Endometrium (tissue), 2 donors: ENCODE measurements around the gene C4BPB.

ENCODE experiments used
- FAIRE-seq: peaks from 2 replicates; lab custom pipeline; 2012; peaks lifted over from hg19 to GRCh38; lab: Jason Lieb, UNC
- donor health status: control.
- donor health status: control.

Gene C4BPB

GRCh38 chr1:207059881-207060280, 28.8 kb upstream of the C4BPB start:
- FAIRE-seq: no peak

GRCh38 chr1:207060596-207060995, 28.1 kb upstream of the C4BPB start:
- FAIRE-seq: no peak

GRCh38 chr1:207062058-207062457, 26.6 kb upstream of the C4BPB start:
- no peak for FAIRE-seq

DNA sequence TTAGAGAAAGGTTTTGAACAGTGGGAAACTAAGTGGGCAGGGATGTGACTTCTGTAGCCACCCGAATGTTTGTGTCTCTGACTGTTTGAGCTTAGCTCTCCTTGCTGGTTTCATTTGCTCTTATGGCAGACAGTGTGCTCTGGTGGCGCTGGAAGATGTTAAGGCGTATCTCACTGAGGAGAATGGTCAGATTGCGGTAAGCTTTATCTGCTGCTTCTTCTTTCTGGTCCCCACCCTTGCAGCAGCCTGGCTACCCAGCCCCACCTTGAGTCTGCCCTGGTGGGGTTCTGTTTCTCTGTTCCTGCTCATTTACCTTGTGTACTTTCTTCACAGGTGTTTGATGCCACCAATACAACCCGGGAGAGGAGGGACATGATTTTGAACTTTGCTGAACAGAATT, 25.6 kb upstream of the C4BPB start:
- no peak for FAIRE-seq

DNA sequence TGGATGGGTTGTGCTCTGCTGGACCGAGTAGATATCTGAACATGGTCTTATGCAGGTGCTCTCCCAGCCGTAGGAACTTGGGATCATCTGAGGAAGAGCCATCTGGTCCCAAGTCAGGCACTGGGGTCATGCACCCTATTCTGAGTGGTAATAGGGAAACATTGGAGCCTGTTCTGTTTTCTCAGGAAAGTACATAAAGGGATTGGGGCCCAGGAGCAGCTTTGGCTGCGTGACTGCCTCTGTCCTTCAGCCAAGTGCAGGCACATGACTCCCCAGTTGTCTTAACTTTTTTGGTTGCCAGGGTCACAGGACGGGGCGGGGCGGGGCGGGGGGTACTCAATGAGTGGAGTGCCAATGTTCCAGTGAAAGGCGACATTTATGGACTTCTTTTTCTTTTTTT, 24.1 kb upstream of the C4BPB start:
- FAIRE-seq: no peak

DNA sequence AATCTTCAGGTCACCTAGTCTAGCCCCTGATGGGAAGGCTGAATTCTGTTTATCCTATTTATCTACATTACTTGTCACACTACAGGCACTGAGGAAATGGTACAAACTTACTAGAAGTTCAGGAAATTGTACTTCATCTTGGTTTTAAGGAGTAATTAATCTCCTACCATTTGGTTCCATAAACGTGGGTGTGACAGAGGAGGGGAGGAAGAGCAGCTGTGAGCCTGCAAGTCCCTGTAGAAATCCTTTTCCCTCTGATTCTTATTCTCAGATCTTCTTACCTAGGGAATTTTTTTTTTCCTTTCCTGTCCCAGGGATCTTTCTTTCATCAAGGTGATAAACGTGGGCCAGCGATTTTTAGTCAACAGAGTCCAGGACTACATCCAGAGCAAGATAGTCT, 21.5 kb upstream of the C4BPB start:
- FAIRE-seq: no peak

DNA sequence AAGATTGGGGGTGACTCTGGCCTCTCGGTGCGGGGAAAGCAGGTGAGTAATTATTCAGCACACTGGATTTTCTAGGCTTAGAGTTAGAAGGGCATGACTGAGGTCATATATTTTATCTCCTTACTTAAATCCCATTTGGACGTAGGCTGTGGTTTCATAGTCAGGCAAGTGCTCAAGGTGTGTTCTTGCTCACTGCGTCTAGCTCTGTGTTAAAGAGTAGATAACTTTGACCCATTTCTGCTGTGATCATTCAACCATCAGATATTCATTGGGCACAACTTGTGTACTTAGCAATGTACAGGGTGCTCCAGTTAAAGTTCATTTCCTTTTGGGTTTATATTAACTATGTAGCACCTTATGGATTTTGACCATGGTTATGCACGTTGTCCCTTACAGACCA, 21.0 kb upstream of the C4BPB start:
- FAIRE-seq: no peak

DNA sequence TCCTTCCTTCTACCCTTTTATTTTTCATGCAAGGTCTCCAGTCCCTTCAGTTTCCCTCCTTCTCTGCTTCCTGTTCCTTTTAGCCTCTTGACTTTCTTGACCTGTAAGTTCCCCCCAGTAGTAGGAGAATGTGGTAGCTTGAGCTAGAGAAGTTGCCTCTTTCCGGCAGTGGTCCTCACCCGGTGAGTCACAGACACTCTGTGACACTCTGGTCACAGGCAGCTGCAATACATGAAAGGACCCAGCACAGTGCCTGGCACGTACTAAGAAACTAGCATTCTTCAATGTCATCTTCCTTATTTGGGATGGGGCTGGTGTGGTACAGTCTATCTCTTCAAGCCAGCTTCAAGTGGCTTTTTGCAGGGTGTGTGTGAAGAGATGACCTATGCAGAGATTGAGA, 19.6 kb upstream of the C4BPB start:
- FAIRE-seq: no peak

DNA sequence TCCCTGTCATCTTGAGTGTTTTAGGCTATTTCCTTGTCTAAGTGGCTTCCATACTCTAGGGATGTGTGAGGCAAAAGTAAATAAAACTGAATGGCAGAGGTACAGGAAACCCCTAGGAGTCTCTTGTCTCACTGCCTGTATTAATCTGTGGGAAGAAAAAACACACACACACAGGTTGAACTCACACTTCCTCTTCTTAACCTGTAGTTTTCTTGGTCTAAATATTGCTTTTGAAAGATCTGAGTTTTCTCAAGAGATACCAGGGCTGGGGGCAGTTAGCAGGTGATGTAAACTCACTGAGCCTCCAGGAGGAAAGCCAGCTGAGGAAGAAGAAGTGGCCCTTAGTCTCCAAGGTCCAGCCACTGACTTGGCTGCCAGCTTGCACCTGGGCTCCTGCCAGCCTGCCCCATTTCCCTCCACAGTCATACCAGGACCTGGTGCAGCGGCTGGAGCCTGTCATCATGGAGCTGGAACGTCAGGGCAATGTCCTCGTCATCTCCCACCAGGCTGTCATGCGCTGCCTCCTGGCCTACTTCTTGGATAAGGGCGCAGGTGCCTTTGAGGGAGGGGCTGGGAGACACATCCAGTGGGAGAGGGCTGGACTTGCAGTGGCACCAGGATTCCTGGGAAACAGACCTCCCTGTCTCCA, 18.7 kb upstream of the C4BPB start:
- no peak for FAIRE-seq

- FAIRE-seq: no peak
These were observed 17.8 kb upstream of the C4BPB start for GRCh38 chr1:207070811-207071210.

DNA sequence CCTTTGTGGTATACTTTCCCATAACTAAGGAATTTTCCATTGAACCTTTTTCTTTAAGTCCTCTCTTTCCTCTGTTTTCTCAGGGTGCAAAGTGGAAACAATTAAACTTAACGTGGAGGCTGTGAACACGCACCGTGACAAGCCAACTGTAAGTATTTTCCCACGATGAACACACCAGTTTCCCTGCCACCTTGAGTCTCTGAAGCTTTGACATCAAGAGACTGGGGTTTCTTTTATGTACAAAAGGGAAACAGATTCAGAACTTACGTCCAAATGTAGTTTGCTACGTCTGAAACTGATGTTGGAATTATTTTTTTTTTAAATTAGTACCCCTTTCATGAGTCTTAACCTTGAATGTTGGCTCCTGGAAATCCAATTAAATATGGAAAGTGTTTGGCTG, 17.2 kb upstream of the C4BPB start:
- no peak for FAIRE-seq

- FAIRE-seq: no peak
These were observed 16.4 kb upstream of the C4BPB start for GRCh38 chr1:207072233-207072632.

DNA sequence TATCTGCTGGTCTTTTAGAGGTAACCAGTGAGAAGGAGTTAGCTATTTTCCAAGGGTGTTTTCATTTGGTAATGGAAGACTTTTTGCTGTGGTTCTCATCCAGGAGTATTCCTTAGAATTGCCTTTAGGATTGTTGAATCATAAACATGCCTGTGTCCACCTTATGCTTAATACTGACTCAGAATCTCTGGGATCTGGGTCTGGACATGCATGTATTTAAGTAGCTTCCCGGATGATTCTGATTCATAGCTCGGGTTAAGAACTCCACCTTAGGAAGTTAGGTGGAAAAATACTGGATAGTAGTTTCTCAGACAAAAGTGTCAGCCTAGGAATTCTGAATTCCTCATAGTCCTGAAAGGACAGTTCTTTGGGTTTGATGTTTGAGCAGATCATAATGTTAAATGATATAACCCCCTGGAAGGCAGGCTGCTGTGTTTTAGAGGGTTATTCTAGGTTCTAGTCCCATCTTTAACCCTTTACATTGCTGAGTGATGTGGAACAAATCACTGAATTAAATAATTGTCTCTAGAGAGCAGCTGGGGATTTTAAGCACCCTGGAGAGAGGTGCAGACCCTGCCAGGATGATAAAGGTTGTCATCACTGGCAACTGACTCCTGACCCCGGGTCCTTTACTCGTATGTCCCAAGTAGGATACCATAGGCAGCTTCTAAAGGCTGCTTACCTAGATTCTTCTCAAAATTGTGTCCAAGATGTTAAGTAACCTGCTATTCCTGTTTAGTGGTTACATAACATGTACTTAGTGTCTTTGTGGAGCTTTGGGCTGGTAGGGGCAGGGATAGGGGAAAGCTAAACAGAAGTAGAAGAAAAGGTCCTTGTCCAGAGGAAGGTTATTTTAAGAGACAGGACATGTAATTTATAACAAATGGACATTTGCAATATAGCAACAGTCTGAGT, 14.5 kb upstream of the C4BPB start:
- no peak for FAIRE-seq

GRCh38 chr1:207076181-207076955, 12.3 kb upstream of the C4BPB start:
- FAIRE-seq: no peak

DNA sequence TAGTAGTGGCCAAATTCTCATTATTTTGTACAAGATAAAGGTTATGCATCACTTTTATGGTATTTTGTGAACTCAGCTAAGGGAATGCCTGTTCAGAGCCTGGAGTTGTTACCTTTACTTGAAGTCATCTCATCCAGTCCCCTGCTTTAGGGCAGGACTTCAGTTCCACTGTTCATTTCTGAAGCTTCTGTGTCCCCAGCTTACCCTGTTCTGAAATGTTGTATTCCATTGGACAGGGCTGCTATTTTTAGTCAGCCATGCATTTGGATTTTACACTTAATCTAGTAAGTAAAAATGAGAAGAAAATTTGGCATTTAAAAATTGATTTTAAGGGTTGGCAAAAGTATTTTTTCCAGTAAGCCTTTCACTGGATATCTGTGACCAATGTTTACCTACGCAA, 11.6 kb upstream of the C4BPB start:
- no peak for FAIRE-seq

DNA sequence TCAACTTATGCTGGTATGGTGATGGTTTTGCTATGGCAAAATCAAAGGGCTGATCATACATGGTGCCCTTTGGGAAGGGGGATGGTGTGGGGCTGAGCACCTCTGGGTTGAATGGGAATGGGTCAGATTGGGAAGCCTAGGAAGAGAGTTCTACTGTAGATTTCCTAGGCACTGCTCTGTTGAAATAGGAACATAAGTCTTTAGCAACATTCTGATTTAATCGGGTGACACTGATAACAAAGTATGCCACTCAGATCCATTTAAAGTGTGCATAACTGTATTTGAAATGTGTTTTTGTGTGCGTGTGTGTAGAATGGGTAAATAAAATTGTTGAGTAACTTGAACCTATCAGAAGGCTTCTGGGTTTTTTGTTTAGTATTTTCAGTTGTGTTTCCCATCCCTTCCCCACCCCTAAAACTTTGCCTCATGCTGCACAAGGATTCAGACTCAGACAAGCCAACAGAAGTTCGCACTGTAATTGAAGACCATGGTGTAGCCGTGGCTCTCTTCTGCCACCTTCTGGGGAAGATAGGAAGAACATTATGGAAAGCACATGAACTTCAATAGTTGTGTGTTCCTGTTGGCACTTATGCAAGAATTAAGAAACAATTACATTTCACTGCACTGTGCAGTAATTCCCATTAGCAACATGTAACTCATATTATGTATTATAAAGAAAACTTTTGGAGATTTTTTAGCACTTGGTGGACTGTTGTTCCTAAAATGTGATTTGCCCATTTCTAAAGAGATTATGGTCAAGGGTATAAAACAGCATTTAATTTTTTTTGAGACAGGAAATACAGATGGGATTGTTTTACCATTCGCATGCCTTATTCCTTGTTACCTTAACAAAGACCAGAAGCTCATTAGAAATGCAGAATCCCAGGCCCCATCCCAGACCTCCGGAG, 10.9 kb upstream of the C4BPB start:
- peak; percentile 90 for FAIRE-seq

GRCh38 chr1:207078578-207079132, 10.0 kb upstream of the C4BPB start:
- FAIRE-seq: no peak

DNA sequence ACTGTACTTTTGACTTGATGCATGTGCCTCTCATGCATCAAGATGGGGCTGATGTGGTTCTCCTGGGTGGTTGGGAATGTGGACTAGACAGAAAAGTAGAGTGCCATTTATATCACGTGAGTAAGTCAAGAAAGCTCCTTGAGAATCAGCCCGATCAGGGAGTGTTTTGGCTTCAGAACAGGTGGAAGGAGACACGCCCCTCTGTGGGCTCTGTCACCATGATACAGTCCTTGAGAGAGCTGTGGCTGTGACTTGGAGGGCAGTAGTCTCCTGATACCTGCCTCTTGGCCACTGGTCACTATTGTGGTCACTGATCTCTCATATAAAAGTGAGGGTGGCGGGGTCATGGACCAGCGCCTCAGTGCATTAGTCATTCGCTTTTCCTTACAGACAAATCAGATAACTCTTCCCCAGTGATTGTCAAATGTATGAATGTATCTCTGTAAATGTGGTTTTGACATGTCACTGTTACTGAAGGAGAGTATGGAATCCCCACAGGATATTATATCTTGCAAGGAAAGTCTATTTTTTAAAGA, 8.9 kb upstream of the C4BPB start:
- no peak for FAIRE-seq

DNA sequence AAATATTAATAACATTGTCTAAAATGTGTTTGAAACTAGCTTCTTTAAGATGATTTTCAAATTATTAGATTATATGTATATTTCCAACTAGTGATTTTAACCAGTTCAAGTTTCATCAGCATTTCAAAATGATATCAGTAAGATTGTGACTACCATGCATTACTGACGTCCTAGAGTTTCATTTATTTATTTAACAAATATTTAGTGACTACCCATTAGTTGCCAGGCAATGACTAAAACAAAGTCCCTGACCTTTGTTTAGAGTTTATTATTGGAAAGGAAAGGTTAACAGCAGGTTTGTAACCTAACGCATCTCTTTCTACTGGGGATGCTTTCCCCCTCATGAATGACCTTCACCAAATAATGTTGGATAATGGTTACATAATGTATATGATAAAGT, 7.6 kb upstream of the C4BPB start:
- peak; percentile 8 for FAIRE-seq

GRCh38 chr1:207081806-207082205, 6.9 kb upstream of the C4BPB start:
- FAIRE-seq: no peak

DNA sequence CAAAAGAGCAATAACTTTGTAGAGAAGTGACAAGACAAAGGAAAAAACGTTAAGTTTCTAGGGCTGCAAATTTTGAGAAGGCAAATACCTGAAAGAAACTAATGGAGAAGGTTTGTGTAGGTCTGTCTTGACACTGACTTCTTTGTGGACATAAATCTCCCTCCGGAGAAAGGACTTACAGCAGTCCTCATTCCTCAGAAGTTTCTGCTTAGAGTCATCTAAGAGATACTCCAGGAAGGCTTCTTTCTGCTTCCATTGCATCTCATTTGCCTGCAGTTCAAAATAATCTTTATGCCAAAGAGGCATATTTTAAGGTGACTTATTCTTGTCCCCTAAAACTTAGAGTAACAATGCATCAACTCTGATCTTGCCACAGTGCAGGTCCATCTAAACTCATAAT, 4.4 kb upstream of the C4BPB start:
- FAIRE-seq: no peak
